RWPE2 (cell line): ENCODE data around the gene AVPR1A.

Source experiments
- ATAC-seq: fragments of 200-7000 bp; cut with Tn5 transposase; 3 replicates; pipeline ENCODE4 v1.9.1; 2021; ENCODE audit warnings: low read depth
- DNase-seq: peaks from one replicate; pipeline ENCODE4 v3.0.0-alpha.2; 2020; ENCODE audit warnings: low spot score
- H3K27ac ChIP-seq: fragments of 450-650 bp; 2 replicates; pipeline ENCODE4 v1.5.1; 2017; ENCODE audit warnings: mild to moderate bottlenecking; ENCODE audit not compliant: poor library complexity, severe bottlenecking
- H3K27me3 ChIP-seq: fragments of 250-450 bp; sonication (Bioruptor Pico); 2 replicates; pipeline ENCODE4 v1.5.1; 2021; ENCODE audit warnings: mild to moderate bottlenecking, moderate library complexity; ENCODE audit not compliant: insufficient read depth, poor library complexity, severe bottlenecking
- H3K36me3 ChIP-seq: fragments of 250-450 bp; sonication (Bioruptor Pico); 2 replicates; pipeline ENCODE4 v1.5.1; 2020; ENCODE audit warnings: low read depth, mild to moderate bottlenecking, moderate library complexity
- H3K4me1 ChIP-seq: fragments of 250-450 bp; sonication (Bioruptor Pico); 2 replicates; pipeline ENCODE4 v1.5.1; 2021; ENCODE audit warnings: mild to moderate bottlenecking, moderate library complexity; ENCODE audit not compliant: insufficient read depth, poor library complexity, severe bottlenecking
- H3K4me3 ChIP-seq: fragments of 250-450 bp; sonication (Bioruptor Pico); 2 replicates; pipeline ENCODE4 v1.5.1; 2021; ENCODE audit warnings: mild to moderate bottlenecking, moderate library complexity; ENCODE audit not compliant: severe bottlenecking
- H3K9me3 ChIP-seq: fragments of 250-450 bp; sonication (Bioruptor Pico); 2 replicates; pipeline ENCODE4 v1.5.1; 2021; ENCODE audit warnings: mild to moderate bottlenecking, moderate library complexity; ENCODE audit not compliant: severe bottlenecking
- CTCF ChIP-seq: fragments of 450-650 bp; IDR thresholded peaks from one replicate; pipeline ENCODE4 v1.5.1; 2017; ENCODE audit warnings: mild to moderate bottlenecking, moderate library complexity; ENCODE audit not compliant: poor library complexity, severe bottlenecking

The AVPR1A gene

GRCh38 chr12:63151623-63152320 lies 771 bp upstream of the AVPR1A start:
- Histone ChIP-seq H3K4me3 (no peak overlapping the region), H3K9me3 (peaks cover 2% of the 10 kb centered on the region), H3K36me3 (no peaks in the 10 kb centered on the region), H3K27ac (no peak overlapping the region), H3K27me3 (peaks cover 92% of the 10 kb centered on the region), H3K4me1 (no peaks in the 10 kb centered on the region)
- no peak for DNase-seq
- TF ChIP-seq CTCF: peak; percentile 72
- peak; percentile 65 for ATAC-seq

DNA sequence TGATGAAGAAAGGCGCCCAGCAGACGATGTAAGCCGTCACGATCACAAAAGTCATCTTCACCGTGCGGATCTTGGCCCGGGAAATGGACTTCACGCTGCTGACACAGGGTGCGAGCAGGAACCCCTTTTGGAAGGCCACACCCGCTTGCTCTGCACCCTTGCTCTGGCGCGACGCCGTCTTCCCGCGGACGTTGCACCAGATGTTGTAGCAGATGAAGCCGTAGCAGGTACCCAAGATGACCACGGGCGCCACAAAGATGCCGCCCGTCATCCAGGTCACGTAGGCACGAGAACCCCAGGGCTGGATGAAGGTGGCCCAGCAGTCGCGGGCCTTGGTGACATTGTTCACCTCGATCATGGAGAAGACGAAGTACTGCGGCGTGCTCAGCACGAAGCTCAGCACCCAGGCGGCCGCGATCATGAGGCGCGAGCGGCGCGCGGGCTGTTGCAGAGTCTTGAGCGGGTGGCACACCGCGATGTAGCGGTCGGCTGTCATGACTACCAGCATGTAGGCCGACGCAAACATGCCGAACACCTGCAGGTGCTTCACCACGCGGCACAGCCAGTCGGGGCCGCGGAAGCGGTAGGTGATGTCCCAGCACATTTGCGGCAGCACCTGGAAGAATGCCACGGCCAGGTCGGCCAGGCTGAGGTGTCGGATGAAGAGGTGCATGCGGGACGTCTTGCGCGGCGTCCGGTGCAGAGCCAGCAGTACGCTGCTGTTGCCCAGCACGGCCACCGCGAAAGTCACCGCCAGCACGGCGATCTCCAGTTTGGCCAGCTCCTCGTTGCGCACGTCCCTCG lies 890 bp downstream of the AVPR1A start:
- Histone ChIP-seq H3K9me3 (peaks cover 2% of the 10 kb centered on the region), H3K4me3 (no peak overlapping the region), H3K27me3 (peaks cover 93% of the 10 kb centered on the region), H3K27ac (no peak overlapping the region), H3K4me1 (no peaks in the 10 kb centered on the region), H3K36me3 (no peaks in the 10 kb centered on the region)
- 0 out of 3 replicates have a peak, but pooled peaks have one; percentile 10 for ATAC-seq
- peak; percentile 24 for DNase-seq
- TF ChIP-seq CTCF: no peak

DNA sequence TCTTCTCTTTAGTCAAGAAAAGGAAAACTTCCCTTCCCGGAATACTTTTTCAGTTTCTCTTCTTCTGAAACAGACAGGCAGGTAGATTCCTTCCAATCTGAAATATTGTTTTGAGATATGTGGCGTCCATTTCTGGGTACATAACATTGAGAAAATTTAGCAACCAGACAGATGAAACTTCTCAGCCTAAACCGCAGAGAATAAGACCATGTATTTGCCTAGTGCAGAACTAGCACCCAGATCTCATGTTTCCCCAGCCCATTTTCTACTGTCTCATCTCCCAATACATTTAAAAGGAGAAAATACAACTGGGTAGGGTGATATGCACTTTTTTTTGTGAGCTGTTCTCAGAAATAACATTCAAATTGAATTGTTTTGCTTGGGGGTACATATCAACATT lies 6.4 kb downstream of the AVPR1A start:
- no peaks in the 10 kb centered on the region for H3K36me3 ChIP-seq
- TF ChIP-seq CTCF: no peak
- no peak for ATAC-seq
- H3K27ac ChIP-seq: no peak overlapping the region
- H3K27me3 ChIP-seq: peaks cover 69% of the 10 kb centered on the region
- no peak overlapping the region for H3K4me3 ChIP-seq
- no peaks in the 10 kb centered on the region for H3K4me1 ChIP-seq
- no peak for DNase-seq
- H3K9me3 ChIP-seq: no peaks in the 10 kb centered on the region

- ATAC-seq: no peak
- Histone ChIP-seq H3K27ac (no peak overlapping the region), H3K27me3 (peaks cover 22% of the 10 kb centered on the region), H3K4me1 (no peaks in the 10 kb centered on the region), H3K4me3 (no peak overlapping the region), H3K36me3 (no peaks in the 10 kb centered on the region), H3K9me3 (no peaks in the 10 kb centered on the region)
- TF ChIP-seq CTCF: no peak
- DNase-seq: no peak
These were observed 12.5 kb downstream of the AVPR1A start for GRCh38 chr12:63138488-63138887.
